Stimulated activated CD4-positive, alpha-beta T cell treated with anti-CD3 and anti-CD28 coated beads, Interleukin-1b, Interleukin-23, amount 100 ng/mL, for 48 hours (primary cell): ENCODE measurements around the gene MKI67.
"Not testable (repeated sequence)": the region's sequence is repeated elsewhere in the genome, so short reads cannot be mapped to it uniquely, and the experiment has no call there.

Experiments
- DNase-seq: peaks from one replicate; pipeline ENCODE4 v3.0.0-alpha.2; 2020

Gene MKI67

GRCh38 chr10:128147669-128148068 is 21.4 kb upstream of the MKI67 start:
- DNase-seq, result no peak

- no peak for DNase-seq
These were observed 20.8 kb upstream of the MKI67 start for GRCh38 chr10:128147064-128147463.

GRCh38 chr10:128144547-128144946 is 18.3 kb upstream of the MKI67 start:
- DNase-seq, result no peak

- DNase-seq, result no peak
These were observed 17.3 kb upstream of the MKI67 start for GRCh38 chr10:128143531-128143930.

GRCh38 chr10:128140425-128140824 is 14.2 kb upstream of the MKI67 start:
- no peak for DNase-seq

GRCh38 chr10:128138429-128138828 is 12.2 kb upstream of the MKI67 start:
- DNase-seq, result not testable (repeated sequence)

- DNase-seq, result no peak
These were observed 11.7 kb upstream of the MKI67 start for GRCh38 chr10:128137877-128138276.

GRCh38 chr10:128130051-128130450 is 3.8 kb upstream of the MKI67 start:
- DNase-seq, result no peak

GRCh38 chr10:128128582-128128981 is 2.4 kb upstream of the MKI67 start:
- DNase-seq, result no peak

- peak; percentile 28 for DNase-seq
These were observed 743 bp downstream of the MKI67 start for GRCh38 chr10:128125416-128125943.

GRCh38 chr10:128124813-128125403 is 1.3 kb downstream of the MKI67 start:
- DNase-seq, result no peak

- no peak for DNase-seq
These were observed 2.4 kb downstream of the MKI67 start for GRCh38 chr10:128123846-128124245.

- DNase-seq, result no peak
These were observed 3.3 kb downstream of the MKI67 start for GRCh38 chr10:128122931-128123330.

- no peak for DNase-seq
These were observed 4.3 kb downstream of the MKI67 start for GRCh38 chr10:128121750-128122412.

- no peak for DNase-seq
These were observed 9.2 kb downstream of the MKI67 start for GRCh38 chr10:128116851-128117615.

- no peak for DNase-seq
These were observed 10.0 kb downstream of the MKI67 start for GRCh38 chr10:128116187-128116586.

GRCh38 chr10:128115356-128115755 is 10.9 kb downstream of the MKI67 start:
- DNase-seq, result no peak

- DNase-seq, result no peak
These were observed 11.3 kb downstream of the MKI67 start for GRCh38 chr10:128114901-128115300.

- no peak for DNase-seq
These were observed 13.2 kb downstream of the MKI67 start for GRCh38 chr10:128113026-128113425.

- no peak for DNase-seq
These were observed 14.5 kb downstream of the MKI67 start for GRCh38 chr10:128111696-128112095.

- DNase-seq, result no peak
These were observed 15.9 kb downstream of the MKI67 start for GRCh38 chr10:128110339-128110738.

- DNase-seq, result no peak
These were observed 16.5 kb downstream of the MKI67 start for GRCh38 chr10:128109707-128110106.

GRCh38 chr10:128105383-128105782 is 20.8 kb downstream of the MKI67 start:
- DNase-seq, result no peak

- DNase-seq, result no peak
These were observed 23.0 kb downstream of the MKI67 start for GRCh38 chr10:128103229-128103714.
